IMR-90 (cell line): Measurements from ENCODE around the gene CAMK2B. TPM values are rescaled to one million over a fixed set of nuclear protein-coding genes. Genes with fewer than 3 reads are reported as not detected.

Experiments
- ATAC-seq: fragments of 200-7000 bp; cut with Tn5 transposase; 2 replicates; pipeline ENCODE4 v1.9.1; 2020; ENCODE audit warnings: low read depth, mild to moderate bottlenecking, moderate library complexity
- BruUV-seq: library from RNA; stranded (reverse); fragments of 400-500 nt; replicated peaks from 2 replicates; lab custom pipeline; 2021; lab: Mats Ljungman, UMichigan
- CTCF ChIA-PET: fragments of 300-600 bp; formaldehyde crosslinking; extraction: SDS; loops from one replicate; lab custom pipeline; 2021; ENCODE audit warnings: antibody characterized with exemption; lab: Yijun Ruan, JAX
- POLR2A ChIA-PET: fragments of 300-600 bp; sonication (Branson Sonifier 250); formaldehyde crosslinking; loops from one replicate; lab custom pipeline; 2022; ENCODE audit warnings: antibody characterized with exemption; ENCODE audit not compliant: unreplicated experiment; lab: Charles Lee
- DNase-seq: peaks from one replicate; pipeline ENCODE4 v3.0.0; 2013
- H2AFZ ChIP-seq: replicated peaks from 2 replicates; pipeline ENCODE3; 2013; ENCODE audit warnings: low read length, mild to moderate bottlenecking; ENCODE audit not compliant: poor library complexity
- H2AK5ac ChIP-seq: 2 replicates; pipeline ENCODE4 v1.6.1; 2013; ENCODE audit warnings: low read depth, low read length, inconsistent platforms
- H2AK9ac ChIP-seq: replicated peaks from 2 replicates; pipeline ENCODE3; 2013; ENCODE audit warnings: mild to moderate bottlenecking, low read depth, low read length, moderate library complexity; ENCODE audit not compliant: poor library complexity
- H2BK120ac ChIP-seq: 2 replicates; pipeline ENCODE4 v1.6.1; 2013; ENCODE audit warnings: low read depth, low read length, inconsistent platforms
- H2BK15ac ChIP-seq: 3 replicates; pipeline ENCODE4 v1.6.1; 2013; ENCODE audit warnings: low read depth, low read length, inconsistent platforms
- H2BK20ac ChIP-seq: 2 replicates; pipeline ENCODE4 v1.6.1; 2013; ENCODE audit warnings: low read depth, mild to moderate bottlenecking, inconsistent platforms, low read length, moderate library complexity
- H2BK5ac ChIP-seq: 2 replicates; pipeline ENCODE4 v1.6.1; 2013; ENCODE audit warnings: mild to moderate bottlenecking, low read depth, low read length, inconsistent platforms; ENCODE audit not compliant: poor library complexity, severe bottlenecking
- H3K14ac ChIP-seq: replicated peaks from 2 replicates; pipeline ENCODE4 v1.6.1; 2013; ENCODE audit warnings: low read depth, low read length, inconsistent platforms
- H3K18ac ChIP-seq: 2 replicates; pipeline ENCODE4 v1.6.1; 2013; ENCODE audit warnings: low read depth, low read length, control low read depth
- H3K23ac ChIP-seq: 2 replicates; pipeline ENCODE4 v1.6.1; 2013; ENCODE audit warnings: low read depth, low read length, inconsistent platforms
- H3K27ac ChIP-seq: 2 replicates; pipeline ENCODE4 v1.5.1; 2013; ENCODE audit warnings: mild to moderate bottlenecking, control low read depth, low read length; ENCODE audit not compliant: insufficient read depth
- H3K27me3 ChIP-seq: 2 replicates; pipeline ENCODE4 v1.6.1; 2013; ENCODE audit warnings: low read length; ENCODE audit not compliant: control insufficient read depth, insufficient read depth
- H3K36me3 ChIP-seq: 2 replicates; pipeline ENCODE4 v1.6.1; 2013; ENCODE audit warnings: low read length, mixed read lengths; ENCODE audit not compliant: control insufficient read depth, insufficient read depth
- H3K4ac ChIP-seq: 2 replicates; pipeline ENCODE4 v1.6.1; 2013; ENCODE audit warnings: low read depth, low read length, inconsistent platforms
- H3K4me1 ChIP-seq: 2 replicates; pipeline ENCODE4 v1.6.1; 2013; ENCODE audit warnings: low read length, mixed read lengths; ENCODE audit not compliant: control insufficient read depth, insufficient read depth
- H3K4me2 ChIP-seq: 2 replicates; pipeline ENCODE4 v1.6.1; 2013; ENCODE audit warnings: low read depth, mild to moderate bottlenecking, control low read depth, low read length, moderate library complexity
- H3K4me3 ChIP-seq: 2 replicates; pipeline ENCODE4 v1.5.1; 2013; ENCODE audit warnings: low read depth, mild to moderate bottlenecking, control low read depth, low read length, moderate library complexity; ENCODE audit not compliant: insufficient read depth
- H3K56ac ChIP-seq: 2 replicates; pipeline ENCODE4 v1.6.1; 2013; ENCODE audit warnings: low read length, inconsistent platforms; ENCODE audit not compliant: insufficient read depth; ENCODE audit errors: extremely low read depth
- H3K79me1 ChIP-seq, 2 experiments: 2 replicates each; pipeline ENCODE4 v1.6.1; 2013; ENCODE audit warnings: low read length in 2 of 2, inconsistent platforms in 1 of 2, low read depth in 1 of 2
- H3K9ac ChIP-seq: 2 replicates; pipeline ENCODE4 v1.6.1; 2013; ENCODE audit warnings: low read depth, low read length, control low read depth
- H3K9me1 ChIP-seq: 2 replicates; pipeline ENCODE4 v1.6.1; 2013; ENCODE audit warnings: low read length, inconsistent platforms; ENCODE audit not compliant: insufficient read depth
- H3K9me3 ChIP-seq: 2 replicates; pipeline ENCODE4 v1.6.1; 2013; ENCODE audit warnings: low read length; ENCODE audit not compliant: control insufficient read depth, insufficient read depth
- H4K20me1 ChIP-seq: 2 replicates; pipeline ENCODE4 v1.6.1; 2013; ENCODE audit warnings: low read length, inconsistent platforms; ENCODE audit not compliant: insufficient read depth
- H4K5ac ChIP-seq: 2 replicates; pipeline ENCODE4 v1.6.1; 2013; ENCODE audit warnings: mild to moderate bottlenecking, low read depth, low read length, control low read depth
- H4K8ac ChIP-seq, 2 experiments: 2 replicates each; pipeline ENCODE4 v1.6.1; 2013; ENCODE audit warnings: low read depth in 2 of 2, low read length in 2 of 2, control low read depth in 1 of 2, inconsistent platforms in 1 of 2
- H4K91ac ChIP-seq: 2 replicates; pipeline ENCODE4 v1.6.1; 2013; ENCODE audit warnings: low read depth, low read length, inconsistent platforms; ENCODE audit not compliant: insufficient read depth
- BHLHE40 ChIP-seq: fragments of 150-350 bp; IDR thresholded peaks from 2 replicates; pipeline ENCODE4 v1.6.1; 2016; ENCODE audit warnings: mild to moderate bottlenecking, low read depth, low read length
- CEBPB ChIP-seq: IDR thresholded peaks from 2 replicates; pipeline ENCODE4 v1.6.1; 2012; ENCODE audit warnings: low read depth, low read length, improper control_type of control experiment
- CTCF ChIP-seq: conservative IDR thresholded peaks from 2 replicates; pipeline ENCODE4 v1.5.1; 2012; ENCODE audit warnings: mild to moderate bottlenecking, low read depth, low read length, improper control_type of control experiment
- ELK1 ChIP-seq: fragments of 150-350 bp; IDR thresholded peaks from 2 replicates; pipeline ENCODE4 v1.6.1; 2016; ENCODE audit warnings: low read depth, mild to moderate bottlenecking, low read length, moderate library complexity, borderline replicate concordance
- FOS ChIP-seq: fragments of 150-350 bp; IDR thresholded peaks from 2 replicates; pipeline ENCODE4 v1.6.1; 2016; ENCODE audit warnings: low read depth, low read length
- MAFK ChIP-seq: IDR thresholded peaks from 2 replicates; pipeline ENCODE4 v1.6.1; 2012; ENCODE audit warnings: low read depth, low read length, improper control_type of control experiment
- MXI1 ChIP-seq: IDR thresholded peaks from 2 replicates; pipeline ENCODE4 v1.6.1; 2012; ENCODE audit warnings: low read depth, mild to moderate bottlenecking, low read length, moderate library complexity, borderline replicate concordance
- POLR2A ChIP-seq: IDR thresholded peaks from 2 replicates; pipeline ENCODE4 v1.6.1; 2012; ENCODE audit warnings: mild to moderate bottlenecking, low read depth, low read length
- RCOR1 ChIP-seq: IDR thresholded peaks from 2 replicates; pipeline ENCODE4 v1.6.1; 2012; ENCODE audit warnings: mild to moderate bottlenecking, low read length, improper control_type of control experiment; ENCODE audit not compliant: insufficient replicate concordance
- RFX5 ChIP-seq: IDR thresholded peaks from 2 replicates; pipeline ENCODE4 v1.8.0; 2012; ENCODE audit warnings: low read depth, mild to moderate bottlenecking, low read length, moderate library complexity
- SMC3 ChIP-seq: fragments of 150-350 bp; IDR thresholded peaks from 2 replicates; pipeline ENCODE4 v1.6.1; 2016; ENCODE audit warnings: low read depth, mild to moderate bottlenecking, antibody characterized with exemption, low read length, moderate library complexity
- USF2 ChIP-seq: fragments of 150-350 bp; IDR thresholded peaks from 2 replicates; pipeline ENCODE4 v1.6.1; 2017; ENCODE audit warnings: mild to moderate bottlenecking, antibody characterized with exemption, low read length, low read depth
- WGBS, 2 experiments: methylation state at CpG; one replicate each; pipeline versions ENCODE4 v1.1.5 to v1.1.7; 2013; ENCODE audit warnings: missing lambda C conversion rate in 2 of 2; ENCODE audit not compliant: insufficient read length in 1 of 2; ENCODE audit errors: extremely low coverage in 2 of 2; 5-methylcytosine and 5-hydroxymethylcytosine counted together
- dilution Hi-C: fragments of 300-500 bp; cut with HindIII; formaldehyde crosslinking; loops from one replicate; pipeline ENCODE4 v1.14.3; 2018; ENCODE audit warnings: low sequenced_read_pairs; ENCODE audit not compliant: unreplicated experiment
- in situ Hi-C: fragments of 300-500 bp; cut with MboI; formaldehyde crosslinking; loops from 3 replicates; pipeline ENCODE4 v1.14.3; 2019; ENCODE audit warnings: low sequenced_read_pairs, inconsistent platforms, mixed read lengths
- intact Hi-C: fragments of 100-400 bp; cut with micrococcal nuclease; formaldehyde crosslinking; loops from 2 replicates; pipeline ENCODE4 v1.10.0; 2022
- polyA plus RNA-seq, 3 experiments: library from polyadenylated mRNA; depleted of rRNA; stranded (reverse); fragments of >200 nt; gene quantifications; 2 replicates each; pipeline ENCODE4 v1.2.3, GENCODE V29; 2012; ENCODE audit warnings: low replicate concordance in 1 of 3
- total RNA-seq: library from RNA; depleted of rRNA; stranded (reverse); fragments of >200 nt; gene quantifications from 2 replicates; pipeline ENCODE4 v1.2.3, GENCODE V29; 2012

Gene CAMK2B
- total and polyA plus RNA-seq, 2 of the 4 experiments (the other 2 are of a cell fraction) = 0.18 to 0.36 TPM

- Histone ChIP-seq H3K18ac (no peak overlapping the region), H2BK120ac (no peak overlapping the region), H2AK5ac (no peak overlapping the region), H4K5ac (no peak overlapping the region), H3K4ac (no peak overlapping the region), H3K14ac (no peak overlapping the region), H2AFZ (peak overlapping the region; percentile 21), H3K36me3 (no peaks in the 10 kb centered on the region), H3K4me2 (no peak overlapping the region), H3K9me3 (no peaks in the 10 kb centered on the region), H4K20me1 (no peaks in the 10 kb centered on the region), H4K91ac (no peak overlapping the region), H3K4me1 (no peaks in the 10 kb centered on the region), H3K9me1 (no peaks in the 10 kb centered on the region), H4K8ac (no peak overlapping the region), H3K79me1 (no peaks in the 10 kb centered on the region), H3K56ac (no peak overlapping the region), H3K27me3 (peaks cover 28% of the 10 kb centered on the region), H3K27ac (no peak overlapping the region), H2BK15ac (no peak overlapping the region), H2BK5ac (no peak overlapping the region), H3K4me3 (no peak overlapping the region), H3K23ac (no peak overlapping the region), H2AK9ac (no peak overlapping the region), H2BK20ac (no peak overlapping the region), H3K9ac (no peak overlapping the region)
- ChIA-PET POLR2A (interaction anchor here (0.5 kb wide), 1 partner anchor 255 kb away, joined by 3 read pairs; no protein-coding TSS in a partner anchor), CTCF (no interaction called here)
- WGBS, 2 experiments = 60% methylated on average over 1 of the region's 4 CpGs; no CpG with 5 or more reads in 1 of the 2 experiments
- intact Hi-C loops (no loop called here), in situ Hi-C loops (no loop called here), dilution Hi-C loops (no loop called here)
- no TSS peak for BruUV-seq
- ATAC-seq (no peak), DNase-seq (no peak)
- TF ChIP-seq USF2 (no peak), CTCF (no peak), RFX5 (no peak), FOS (no peak), ELK1 (no peak), CEBPB (no peak), BHLHE40 (no peak), POLR2A (no peak), MAFK (no peak), SMC3 (no peak), RCOR1 (no peak), MXI1 (no peak)
These were observed 89.1 kb downstream of the CAMK2B start for GRCh38 chr7:44236333-44236728.
